HTERT RPE-1 (cell line): ENCODE results near the gene SCGB2B2.
"Not testable (repeated sequence)": the region's sequence is repeated elsewhere in the genome, so short reads cannot be mapped to it uniquely, and the experiment has no call there.

Experiments
- in situ Hi-C: fragments of 300-500 bp; cut with MboI; formaldehyde crosslinking; loops from 4 replicates; pipeline ENCODE4 v1.14.3; 2020; ENCODE audit warnings: low sequenced_read_pairs

SCGB2B2 gene

DNA sequence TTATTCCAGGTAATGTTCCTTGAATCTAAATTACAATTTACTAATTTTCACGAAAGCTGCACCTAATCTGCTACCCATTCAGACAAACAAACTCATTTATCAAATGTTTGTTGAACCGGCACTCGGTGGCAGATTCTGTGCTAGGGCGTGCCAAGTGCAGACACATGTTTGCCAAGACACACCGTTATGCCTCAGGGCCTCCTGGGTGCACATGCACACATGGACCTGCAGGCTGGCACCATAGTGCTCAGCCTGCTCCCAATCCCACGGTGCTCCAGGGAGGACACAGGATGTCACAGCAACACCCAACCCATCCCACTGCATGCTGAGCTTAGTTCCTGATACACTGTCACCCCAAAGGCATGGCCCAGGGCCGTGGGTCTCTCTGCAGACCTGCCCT, 7.7 kb downstream of the SCGB2B2 start:
- in situ Hi-C loops, result no loop called here

DNA sequence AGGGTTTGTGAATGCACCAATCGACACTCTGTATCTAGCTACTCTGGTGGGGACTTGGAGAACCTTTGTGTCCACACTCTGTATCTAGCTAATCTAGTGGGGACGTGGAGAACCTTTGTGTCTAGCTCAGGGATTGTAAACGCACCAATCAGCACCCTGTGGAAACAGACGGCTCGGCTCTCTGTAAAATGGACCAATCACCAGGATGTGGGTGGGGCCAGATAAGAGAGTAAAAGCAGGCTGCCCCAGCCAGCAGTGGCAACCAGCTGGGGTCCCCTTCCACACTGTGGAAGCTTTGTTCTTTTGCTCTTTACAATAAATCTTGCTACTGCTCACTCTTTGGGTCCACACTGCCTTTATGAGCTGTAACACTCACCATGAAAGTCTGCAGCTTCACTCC, 8.3 kb downstream of the SCGB2B2 start:
- in situ Hi-C loops, result not testable (repeated sequence)

DNA sequence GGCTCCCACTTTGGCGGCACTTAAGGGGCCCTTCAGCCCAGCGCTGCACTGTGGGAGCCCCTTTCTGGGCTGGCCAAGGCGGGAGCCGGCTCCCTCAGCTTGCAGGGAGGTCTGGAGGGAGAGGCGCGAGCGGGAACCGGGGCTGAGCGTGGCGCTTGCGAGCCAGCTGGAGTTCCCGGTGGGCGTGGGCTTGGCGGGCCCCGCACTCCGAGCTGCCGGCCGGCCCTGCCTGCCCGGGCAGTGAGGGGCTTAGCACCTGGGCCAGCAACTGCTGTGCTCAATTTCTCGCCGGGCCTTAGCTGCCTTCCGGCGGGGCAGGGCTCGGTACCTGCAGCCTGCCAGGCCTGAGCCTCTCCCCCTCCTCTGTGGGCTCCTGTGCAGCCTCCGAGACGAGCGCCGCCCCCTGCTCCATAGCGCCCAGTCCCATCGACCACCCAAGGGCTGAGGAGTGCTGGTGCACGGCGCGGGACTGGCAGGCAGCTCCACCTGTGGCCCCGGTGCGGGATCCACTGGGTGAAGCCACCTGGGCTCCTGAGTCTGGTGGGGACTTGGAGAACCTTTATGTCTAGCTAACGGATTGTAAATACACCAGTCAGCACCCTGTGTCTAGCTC, 8.8 kb downstream of the SCGB2B2 start:
- in situ Hi-C loops, result not testable (repeated sequence)

DNA sequence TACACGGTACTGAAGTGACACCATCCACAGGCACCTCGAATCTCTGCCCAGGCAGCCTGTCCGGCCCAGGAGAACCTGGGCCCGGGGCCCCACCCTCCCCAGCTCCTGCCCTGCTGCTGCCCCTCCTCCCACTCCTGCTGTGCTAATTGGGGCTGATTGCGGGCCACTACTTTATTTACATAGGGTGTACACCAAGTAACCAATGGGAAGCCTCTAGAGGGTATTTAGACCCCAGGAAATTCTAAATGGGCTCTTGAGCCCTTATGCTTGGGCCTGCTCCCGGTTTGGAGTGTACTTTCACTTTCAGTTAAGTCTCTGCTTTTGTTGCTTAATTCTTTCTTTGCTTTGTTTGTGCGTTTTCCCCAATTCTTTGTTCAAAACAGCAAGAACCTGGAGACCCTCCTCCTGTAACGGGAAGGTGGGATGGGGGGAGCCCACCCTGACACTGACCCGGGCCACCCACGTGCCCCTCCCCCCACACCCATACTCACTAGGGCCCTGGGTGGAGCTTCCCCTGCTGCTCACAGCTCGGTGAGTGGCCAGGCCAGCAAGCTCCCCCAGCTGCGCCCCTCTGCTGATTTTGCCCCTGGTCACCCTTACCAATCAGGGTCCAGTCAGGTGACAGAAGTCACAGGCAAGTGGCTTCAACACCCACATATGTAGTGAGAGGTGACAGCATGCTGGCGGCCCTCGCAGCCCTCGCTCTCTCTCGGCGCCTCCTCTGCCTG, 9.4 kb downstream of the SCGB2B2 start:
- in situ Hi-C loops, result no loop called here

DNA sequence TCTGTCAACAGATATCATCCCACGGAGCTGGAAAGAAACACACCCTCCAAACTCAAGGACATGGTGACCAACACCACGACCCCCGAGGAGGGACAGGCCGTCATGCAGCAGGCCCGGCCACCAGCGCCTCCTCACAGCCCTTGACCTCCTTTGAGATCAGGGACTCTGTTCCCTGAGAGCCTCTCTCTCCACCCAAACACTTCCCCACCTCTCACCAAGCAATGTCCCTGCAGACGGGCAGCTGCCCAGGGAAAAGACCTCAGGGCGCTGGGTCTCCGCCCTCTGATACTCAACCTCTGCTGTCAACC, 10.0 kb downstream of the SCGB2B2 start:
- in situ Hi-C loops, result no loop called here

DNA sequence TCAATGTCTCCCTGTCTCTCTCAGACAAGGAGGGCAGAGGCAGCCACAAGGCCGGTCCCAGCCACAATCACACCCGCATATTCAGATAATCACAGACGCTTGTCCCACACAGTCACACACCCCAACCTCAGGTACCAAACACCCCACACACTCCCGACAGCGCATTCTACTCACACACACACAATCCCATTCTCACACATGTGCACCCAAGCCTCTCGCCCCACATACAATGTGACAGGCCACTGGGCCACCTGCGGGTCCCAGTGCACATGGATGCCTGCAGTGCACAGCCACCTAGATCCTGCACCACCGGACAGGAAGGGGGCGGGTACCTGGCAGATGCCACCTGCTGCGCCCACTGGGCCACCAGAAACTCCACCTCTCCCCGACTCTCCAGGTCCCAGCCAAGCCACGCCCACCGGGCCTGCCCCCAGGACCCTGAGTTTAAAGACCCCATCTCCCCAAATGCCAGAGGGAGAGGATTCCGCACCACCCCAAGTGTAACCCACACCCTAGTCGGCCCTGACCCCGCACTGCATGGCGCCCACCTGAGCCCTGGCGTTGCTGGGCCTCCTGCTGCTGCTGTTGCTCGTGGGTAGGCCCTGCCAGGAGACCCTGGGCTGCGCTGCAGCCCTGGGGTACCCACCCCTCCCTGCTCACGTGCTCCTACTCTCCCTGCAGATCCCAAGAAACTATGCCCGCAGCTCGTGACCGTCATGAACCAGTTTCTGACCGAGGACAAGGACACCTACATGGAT, 10.6 kb downstream of the SCGB2B2 start:
- in situ Hi-C loops, result no loop called here

DNA sequence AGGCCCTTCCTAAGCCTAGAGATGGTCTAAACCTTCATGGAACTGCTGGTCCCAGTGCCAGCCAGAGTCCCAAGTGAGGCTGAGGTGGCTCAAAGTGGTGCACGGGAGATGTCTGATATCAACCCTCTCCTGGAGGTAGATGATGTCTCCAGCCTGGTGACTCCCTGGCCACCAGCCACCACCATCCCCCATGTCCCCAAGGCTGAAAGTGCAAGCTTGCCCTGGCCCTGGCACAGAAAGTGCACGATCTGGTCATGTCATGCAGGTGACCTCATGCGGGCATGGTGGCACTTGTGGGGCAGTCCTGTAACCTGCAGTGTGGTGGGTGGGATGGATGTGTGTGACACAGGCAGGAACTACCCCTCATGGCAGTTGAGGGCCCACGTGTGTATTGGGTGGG, 11.7 kb downstream of the SCGB2B2 start:
- in situ Hi-C loops, result not testable (repeated sequence)

DNA sequence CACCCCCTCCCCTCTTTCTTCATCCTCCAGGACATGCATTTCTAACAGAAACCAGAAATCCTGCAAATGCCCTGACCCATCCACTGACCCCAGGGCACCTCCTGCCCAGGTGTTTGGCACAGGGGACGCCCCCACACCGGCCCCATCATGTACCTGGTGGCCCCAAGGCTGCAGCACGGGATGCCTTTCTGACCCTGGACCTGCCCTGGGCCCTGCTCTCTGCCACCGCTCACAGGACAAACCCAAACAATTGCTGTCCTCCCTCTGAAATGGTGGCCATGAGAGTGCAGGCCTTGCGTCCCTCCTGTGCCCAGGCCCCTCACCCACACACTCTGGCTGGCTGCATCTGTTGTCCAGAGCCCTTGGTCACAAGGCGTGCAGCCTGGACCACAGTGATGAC, 12.1 kb downstream of the SCGB2B2 start:
- in situ Hi-C loops, result no loop called here

DNA sequence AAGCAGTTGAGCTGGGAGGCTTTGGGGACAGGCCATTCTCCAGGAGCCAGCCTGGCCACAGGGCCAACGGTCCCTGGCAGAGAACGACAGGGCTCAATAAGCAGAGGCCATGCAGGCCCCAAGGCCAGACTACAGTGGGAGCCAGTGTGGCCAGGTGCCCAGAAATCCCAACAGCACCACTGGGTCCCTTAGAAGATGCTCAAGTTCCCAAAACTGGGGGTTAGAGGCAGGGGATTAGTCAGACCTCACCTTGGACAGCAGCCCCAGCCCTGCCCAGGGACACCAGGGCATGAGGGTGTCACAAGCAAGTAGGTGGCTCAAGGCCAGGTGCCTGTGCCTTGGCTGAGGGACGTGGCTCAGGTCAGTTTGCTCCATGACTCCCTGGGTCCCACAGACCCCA, 12.8 kb downstream of the SCGB2B2 start:
- in situ Hi-C loops, result no loop called here

DNA sequence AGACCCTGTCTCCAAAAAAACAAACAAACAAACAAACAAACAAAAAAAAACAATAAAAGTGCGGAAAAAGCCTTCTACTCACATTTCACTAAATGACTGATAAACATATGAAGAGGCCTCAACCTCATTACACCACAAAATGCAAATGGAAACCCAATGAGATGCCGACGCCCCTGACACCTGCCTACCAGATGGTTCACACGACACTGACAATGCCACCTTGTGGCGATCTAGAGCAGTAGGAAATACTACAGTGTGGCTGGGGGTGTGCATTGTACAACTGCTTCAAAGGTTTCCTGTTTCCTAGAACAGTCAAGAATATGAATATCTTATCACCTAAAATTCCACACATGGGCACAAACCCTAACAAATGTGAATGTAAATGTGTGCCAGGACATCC, 14.0 kb downstream of the SCGB2B2 start:
- in situ Hi-C loops, result no loop called here

DNA sequence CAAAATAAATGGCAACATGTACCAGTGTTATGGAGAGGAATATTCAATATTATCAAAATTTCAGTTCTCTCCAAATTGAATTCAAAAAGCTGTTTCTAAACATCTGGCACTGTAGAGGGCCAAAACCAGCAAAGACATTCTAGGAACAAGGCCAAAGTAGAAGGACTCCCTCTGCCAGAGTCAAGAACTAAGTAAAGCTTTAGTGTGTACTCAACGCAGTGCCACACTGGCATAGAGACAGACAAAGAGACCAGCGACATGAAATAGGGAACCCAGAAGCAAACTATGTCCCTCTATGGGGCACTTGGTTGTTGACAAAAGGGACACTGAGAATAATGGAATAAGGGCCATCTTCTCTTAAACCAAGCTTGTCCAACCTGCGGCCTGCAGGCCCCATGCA, 15.6 kb downstream of the SCGB2B2 start:
- in situ Hi-C loops, result no loop called here

DNA sequence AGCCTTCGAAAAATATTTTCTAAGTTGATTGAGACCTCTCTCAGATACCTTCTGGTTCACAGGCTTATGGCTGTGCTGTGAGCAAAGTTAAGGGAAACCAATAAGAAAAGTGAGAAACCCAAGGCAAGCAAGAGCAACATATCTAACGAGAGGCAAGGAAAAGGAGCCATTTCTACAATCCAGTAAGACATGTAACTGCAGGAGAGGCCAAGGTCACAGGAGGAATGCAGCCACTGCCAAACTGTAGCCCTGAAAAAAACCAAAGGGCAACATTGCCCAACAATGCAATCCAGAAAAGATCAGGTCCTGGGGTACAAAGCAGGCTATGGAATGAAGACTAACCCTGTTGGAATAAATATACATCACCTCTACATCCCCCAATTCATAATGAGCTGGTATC, 21.3 kb downstream of the SCGB2B2 start:
- in situ Hi-C loops, result no loop called here

DNA sequence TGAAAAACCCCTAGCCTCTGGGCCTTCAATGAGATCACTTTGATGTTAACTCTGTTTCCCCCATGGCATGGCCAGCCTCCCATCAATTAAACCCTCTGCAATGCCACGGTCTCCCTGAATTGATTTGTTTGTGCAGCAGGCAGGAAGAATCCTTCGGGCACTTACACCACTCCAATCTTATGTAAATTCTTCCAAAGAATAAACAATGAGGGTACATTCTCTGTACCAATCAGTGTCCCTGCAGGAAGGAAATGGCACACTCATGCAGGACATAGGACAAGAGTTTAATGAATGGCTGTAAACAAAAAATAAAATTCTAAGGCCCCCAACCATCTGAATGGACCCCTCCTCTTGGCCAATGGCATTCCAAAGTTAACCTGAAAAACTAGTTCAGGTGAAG, 22.2 kb downstream of the SCGB2B2 start:
- in situ Hi-C loops, result no loop called here

DNA sequence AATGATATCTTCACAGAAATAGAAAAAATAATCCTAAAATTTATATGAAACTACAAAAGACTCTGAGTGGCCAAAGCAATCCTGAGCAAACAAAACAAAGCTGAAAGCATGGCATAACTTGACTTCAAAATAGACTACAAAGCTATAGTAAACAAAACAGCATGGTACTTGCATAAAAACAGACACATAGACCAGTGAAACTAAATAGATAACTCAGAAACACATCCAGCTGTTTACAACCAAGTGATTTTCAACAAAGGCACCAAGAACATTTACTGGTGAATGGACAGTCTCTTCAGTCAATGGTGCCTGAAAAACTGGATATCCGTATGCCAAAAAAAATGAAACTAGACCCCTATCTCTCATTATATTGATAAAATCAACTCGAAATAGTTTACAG, 25.2 kb downstream of the SCGB2B2 start:
- in situ Hi-C loops, result no loop called here

DNA sequence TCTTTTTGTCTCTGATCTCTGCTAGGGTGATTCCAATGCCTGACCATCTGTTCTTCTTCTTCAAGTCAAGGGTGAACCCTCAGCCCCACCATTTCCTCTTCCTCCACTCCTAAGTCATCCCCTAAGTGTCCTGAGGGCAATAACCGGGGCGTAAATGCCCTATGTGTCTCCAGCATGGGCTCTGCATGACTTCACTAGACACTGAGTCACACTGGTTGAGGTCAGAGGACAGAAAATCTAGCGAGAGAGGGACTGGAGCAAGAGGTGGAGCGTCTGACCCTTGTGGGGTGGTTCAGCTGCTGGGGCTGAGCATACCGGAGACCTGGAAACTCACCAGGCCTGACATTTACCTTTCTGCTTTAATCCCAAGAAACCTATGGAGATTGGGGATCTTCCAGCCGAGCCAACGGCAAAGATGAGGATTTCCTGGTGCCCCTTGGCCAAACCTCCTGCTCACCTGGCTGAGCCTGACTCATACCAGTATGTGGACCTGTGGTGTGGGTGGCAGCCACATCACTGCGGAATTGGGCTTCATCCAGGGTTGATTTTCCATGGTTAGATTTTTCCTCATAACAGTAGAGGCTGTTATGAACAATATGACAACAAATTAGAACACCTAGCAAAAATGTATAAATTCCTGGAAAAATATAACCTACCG, 26.9 kb downstream of the SCGB2B2 start:
- in situ Hi-C loops, result no loop called here

DNA sequence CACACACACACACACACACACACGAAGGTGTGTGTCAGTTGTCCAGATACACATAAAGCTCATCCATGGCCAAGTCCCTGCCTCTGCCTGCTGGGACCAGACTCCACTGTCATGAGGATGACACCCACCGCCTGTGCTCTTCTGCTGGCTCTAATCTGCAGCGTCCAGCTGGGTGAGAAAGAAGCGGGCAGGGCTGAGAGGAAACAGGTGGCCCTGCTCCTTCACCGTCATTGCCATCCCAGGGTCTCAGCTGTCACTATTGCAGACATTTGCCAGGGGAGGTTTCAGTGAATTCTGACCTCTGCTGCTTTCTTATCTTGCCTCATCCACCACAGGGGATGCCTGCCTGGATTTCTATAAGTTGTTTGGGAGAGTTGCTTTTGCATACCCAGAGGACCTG, 31.4 kb downstream of the SCGB2B2 start:
- in situ Hi-C loops, result no loop called here

DNA sequence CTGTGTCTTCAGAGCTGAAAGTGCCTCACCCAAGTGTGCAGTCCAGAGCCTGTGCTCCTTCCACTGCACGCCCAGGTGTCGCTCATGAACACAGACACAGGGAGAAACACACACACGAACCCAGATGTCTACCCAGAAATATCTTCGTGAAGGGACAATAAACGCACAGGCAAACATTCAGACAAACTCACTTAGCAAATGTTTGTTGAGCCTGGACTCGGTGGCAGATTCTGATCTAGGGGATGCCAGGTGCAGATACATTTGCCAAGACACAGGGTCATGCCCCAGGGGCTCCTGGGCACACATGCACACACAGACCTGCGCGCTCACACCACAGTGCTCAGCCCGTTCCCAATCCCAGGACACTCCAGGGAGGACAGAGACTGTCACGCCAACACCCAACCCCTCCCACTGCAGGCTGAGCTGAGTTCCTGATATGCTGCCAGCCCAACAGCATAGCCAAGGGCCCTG, 31.9 kb downstream of the SCGB2B2 start:
- in situ Hi-C loops, result no loop called here

DNA sequence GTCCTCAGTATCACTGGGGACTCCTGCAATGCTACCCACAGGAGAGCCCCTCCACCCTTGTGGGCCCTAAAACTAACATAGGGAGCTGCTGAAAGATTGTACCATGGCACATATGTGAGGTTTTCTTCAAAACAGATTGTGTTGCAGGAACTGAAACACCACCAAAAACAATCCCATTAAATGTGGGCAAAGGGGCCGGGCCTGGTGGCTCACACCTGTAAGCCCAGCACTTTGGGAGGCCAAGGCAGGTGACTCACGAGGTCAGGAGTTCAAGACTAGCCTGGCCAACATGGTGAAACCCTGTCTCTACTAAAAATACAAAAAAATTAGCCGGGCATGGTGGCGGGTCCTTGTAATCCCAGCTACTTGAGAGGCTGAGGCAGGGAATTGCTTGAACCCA, 34.7 kb downstream of the SCGB2B2 start:
- in situ Hi-C loops, result no loop called here

DNA sequence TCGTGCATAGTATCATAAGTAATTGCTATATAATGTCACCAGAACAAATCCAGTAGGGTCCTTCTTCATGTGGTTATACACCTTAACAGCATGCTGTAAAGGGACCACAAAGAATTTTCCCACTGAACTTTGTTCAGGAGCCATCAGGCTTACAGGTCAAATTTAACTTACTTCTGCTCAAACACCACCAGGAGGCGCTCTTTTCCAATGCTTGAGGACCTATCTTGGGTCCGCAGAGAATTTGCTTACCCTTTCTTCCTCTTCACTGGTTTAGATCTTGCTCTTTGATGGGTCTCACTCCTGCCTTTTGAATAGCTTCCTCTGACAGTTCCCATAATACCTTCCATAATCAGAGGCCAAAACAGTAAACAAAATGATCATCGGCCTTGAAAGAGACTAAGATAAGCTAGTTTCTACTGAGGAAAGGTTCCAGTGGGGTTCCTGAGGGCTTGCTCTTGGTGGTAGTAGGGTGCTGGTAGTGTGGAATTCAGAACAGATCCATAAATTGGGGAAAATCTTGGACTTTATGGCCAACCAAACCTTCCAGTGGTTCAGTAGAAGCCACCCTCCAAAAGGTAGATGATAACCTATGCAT, 37.4 kb downstream of the SCGB2B2 start:
- in situ Hi-C loops, result no loop called here

DNA sequence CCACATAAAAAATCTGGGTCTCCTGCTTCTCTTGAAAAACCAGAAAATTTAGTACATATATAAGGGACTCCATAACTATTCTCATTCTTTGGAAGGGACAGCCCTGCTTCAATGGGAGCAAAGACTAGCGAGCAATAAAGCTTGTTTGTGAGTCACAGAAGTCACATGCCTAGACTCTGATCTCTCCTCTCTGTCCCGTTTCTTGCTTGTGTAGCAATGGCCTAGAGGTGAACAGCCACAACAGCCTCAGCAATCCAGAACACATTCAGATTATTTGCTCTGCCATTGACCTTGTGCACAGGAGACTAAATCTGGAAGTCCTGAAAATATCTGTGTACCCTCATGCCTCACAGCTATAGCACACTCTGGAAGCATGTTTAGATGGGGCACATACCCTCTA, 43.2 kb downstream of the SCGB2B2 start:
- in situ Hi-C loops, result no loop called here
